Stimulated activated CD8-positive, alpha-beta memory T cell treated with anti-CD3 and anti-CD28 coated beads, Interleukin-15, amount 100 ng/mL, for 48 hours (primary cell): ENCODE measurements around the gene LUZP4.
"Not testable (repeated sequence)": the region's sequence is repeated elsewhere in the genome, so short reads cannot be mapped to it uniquely, and the experiment has no call there.

Source experiments
- DNase-seq, 2 donors: peaks; one replicate each; pipeline ENCODE4 v3.0.0-alpha.2; 2020; ENCODE audit warnings: low read depth in 2 of 2

The LUZP4 gene

DNA sequence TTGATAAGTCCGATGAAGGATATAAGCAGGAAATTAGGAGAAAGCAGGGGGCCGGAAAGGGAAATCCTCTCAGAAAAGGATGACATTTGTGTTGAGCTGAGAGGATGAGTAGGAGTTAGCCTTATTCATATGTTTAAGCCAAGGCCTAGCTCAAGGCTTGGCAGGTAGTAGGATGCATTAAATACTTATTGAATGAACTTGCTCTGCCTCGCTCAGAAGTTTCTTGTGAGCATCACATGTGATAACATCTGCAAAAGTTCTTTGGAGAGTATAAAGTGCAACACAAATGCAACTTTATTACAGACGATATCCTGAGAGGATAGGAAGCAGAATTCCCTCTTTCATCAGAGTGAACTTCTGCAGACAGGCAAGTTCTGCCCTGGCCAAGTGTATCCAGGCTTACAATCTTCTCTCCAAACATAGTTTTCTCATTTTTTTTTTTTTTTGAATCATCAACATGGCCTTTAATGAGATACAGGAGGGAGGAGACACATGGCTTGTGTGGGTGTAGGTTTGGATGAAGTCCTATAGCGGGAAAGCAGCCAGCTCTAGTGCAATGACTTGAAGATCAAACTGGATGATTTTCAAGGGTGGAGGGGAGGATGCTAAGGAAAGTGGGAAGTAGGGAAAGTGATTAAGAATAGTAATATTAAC, 48.1 kb downstream of the LUZP4 start:
- DNase-seq = no peak

- DNase-seq = no peak
Observed at GRCh38 chrX:115339441-115340025, 50.0 kb downstream of the LUZP4 start.

GRCh38 chrX:115341421-115341820, 51.9 kb downstream of the LUZP4 start:
- no peak for DNase-seq

- no peak for DNase-seq
Observed at GRCh38 chrX:115344885-115345614, 55.5 kb downstream of the LUZP4 start.

GRCh38 chrX:115345615-115346014, 56.1 kb downstream of the LUZP4 start:
- no peak for DNase-seq

DNA sequence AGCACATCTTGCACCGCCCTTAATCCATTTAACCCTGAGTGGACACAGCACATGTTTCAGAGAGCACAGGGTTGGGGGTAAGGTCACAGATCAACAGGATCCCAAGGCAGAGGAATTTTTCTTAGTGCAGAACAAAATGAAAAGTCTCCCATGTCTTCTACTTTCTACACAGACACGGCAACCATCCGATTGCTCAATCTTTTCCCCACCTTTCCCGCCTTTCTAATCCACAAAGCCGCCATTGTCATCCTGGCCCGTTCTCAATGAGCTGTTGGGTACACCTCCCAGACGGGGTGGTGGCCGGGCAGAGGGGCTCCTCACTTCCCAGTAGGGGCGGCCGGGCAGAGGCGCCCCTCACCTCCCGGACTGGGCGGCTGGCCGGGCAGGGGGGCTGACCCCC, 57.2 kb downstream of the LUZP4 start:
- not testable (repeated sequence) for DNase-seq

DNA sequence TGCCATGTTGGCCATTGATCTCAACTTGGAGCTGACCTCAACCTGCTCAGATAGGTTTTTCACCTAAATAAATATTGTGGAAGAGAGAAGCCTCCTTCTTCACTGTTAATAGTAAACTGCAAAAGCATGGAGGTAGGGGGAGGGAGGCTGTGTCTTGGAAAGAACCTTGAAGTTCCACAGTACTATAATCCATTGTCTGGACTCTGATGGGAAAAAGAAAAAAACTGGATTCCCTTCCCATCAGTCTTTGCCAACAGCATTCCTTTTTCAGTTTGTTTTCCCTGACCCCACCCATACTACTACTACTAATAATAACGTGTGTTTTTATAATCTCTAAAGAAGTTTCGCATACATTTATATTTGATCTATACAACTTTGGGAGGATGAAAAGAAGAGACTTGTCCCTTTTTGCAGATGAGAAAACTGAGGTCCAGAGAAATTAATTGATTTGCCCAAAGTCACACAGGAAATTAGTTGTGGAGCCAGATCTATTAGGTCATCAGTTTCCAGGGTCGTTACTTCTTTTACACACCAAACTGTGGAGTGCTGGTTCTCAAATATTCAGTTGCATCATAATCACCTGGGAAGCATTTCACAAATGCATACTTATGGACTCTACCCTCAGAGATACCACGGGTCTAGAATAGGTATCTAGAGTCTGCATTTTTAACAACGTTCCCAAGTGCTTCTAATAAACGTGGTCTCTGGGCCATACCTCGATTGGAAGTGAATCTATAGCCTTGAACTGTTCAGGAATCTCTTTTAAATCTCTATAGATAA, 59.1 kb downstream of the LUZP4 start:
- no peak for DNase-seq

DNA sequence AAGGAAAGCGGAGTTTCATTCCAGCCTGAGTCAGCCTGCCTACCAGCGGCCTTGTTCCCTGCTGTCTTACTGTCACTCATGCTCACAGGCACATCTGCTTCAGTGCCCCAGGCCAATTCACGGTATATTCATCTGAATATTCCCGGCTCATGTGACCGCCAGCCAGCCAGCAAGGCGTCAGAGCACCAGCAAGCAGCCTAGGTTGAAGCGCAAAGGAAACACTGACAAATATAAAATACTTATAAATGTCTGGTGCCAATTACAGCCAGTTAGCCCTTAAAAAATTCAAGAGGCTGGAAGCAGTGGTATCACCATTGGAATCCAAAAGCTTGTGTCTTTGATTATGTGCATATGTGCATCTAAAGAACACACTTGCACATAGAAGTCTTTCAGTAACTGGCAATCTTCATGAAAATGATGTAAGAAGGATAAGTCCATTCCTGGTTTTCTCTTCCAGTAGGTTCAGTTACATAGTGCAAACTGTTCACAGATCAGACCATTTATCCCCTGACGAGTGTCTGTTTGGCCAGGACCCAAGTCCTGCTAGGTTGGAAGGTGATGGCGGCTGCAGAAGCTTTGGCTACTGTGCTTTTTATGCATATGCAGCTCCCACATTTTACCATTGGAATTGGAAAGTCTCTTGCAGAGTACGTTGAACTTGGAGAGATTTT, 61.3 kb downstream of the LUZP4 start:
- no peak for DNase-seq

DNA sequence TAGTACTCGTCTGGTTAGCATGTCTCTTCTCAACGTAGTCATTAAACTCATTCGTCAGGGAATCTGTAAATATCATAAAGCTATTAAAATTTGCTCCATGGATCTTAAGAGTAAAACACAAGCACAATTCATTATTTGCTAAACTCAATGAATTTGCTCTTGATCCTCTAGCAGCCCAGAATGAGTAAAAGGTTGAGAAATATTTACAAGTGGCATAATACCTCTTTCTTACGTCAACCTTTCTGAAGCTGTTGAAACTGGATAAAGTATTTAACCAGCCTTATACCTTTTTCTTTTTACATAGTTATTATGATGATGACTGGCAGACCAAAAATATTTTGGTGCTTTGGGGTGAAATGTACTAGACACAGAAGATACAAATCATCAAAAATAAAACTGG, 66.9 kb downstream of the LUZP4 start:
- DNase-seq = no peak
